A673 (cell line): ENCODE results near the gene SKI. TPM values are rescaled to one million over a fixed set of nuclear protein-coding genes. Genes with fewer than 3 reads are reported as not detected.
A peak's percentile ranks its signal among the peaks of the same experiment; 100 is the strongest.
"Not testable (repeated sequence)": the region's sequence is repeated elsewhere in the genome, so short reads cannot be mapped to it uniquely, and the experiment has no call there.

Experiments
- BruUV-seq: library from RNA; stranded (reverse); fragments of 400-500 nt; replicated peaks from 2 replicates; lab custom pipeline; 2021; lab: Mats Ljungman, UMichigan
- CTCF ChIA-PET: fragments of 300-600 bp; sonication (Branson Sonifier 250); formaldehyde crosslinking; loops from one replicate; lab custom pipeline; 2022; ENCODE audit warnings: antibody characterized with exemption; lab: Charles Lee
- POLR2A ChIA-PET: fragments of 300-600 bp; sonication (Branson Sonifier 250); formaldehyde crosslinking; loops from one replicate; lab custom pipeline; 2022; ENCODE audit warnings: antibody characterized with exemption; ENCODE audit not compliant: low non-redundant PET; lab: Charles Lee
- DNase-seq: peaks from one replicate; pipeline ENCODE4 v3.0.0-alpha.2; 2015; ENCODE audit warnings: low spot score
- H3K27ac ChIP-seq: fragments of 200-600 bp; sonication (generic); 2 replicates; pipeline ENCODE4 v1.5.1; 2016; ENCODE audit warnings: mixed run types, low read depth, mild to moderate bottlenecking, mixed read lengths, antibody characterized with exemption, low read length; ENCODE audit not compliant: poor library complexity, severe bottlenecking
- H3K27me3 ChIP-seq: fragments of 200-600 bp; sonication (generic); replicated peaks from 2 replicates; pipeline ENCODE4 v1.6.1; 2017; ENCODE audit warnings: mixed run types, low read depth, mild to moderate bottlenecking, mixed read lengths, antibody characterized with exemption, low read length; ENCODE audit not compliant: insufficient read depth, poor library complexity
- H3K36me3 ChIP-seq: fragments of 200-600 bp; sonication (generic); 2 replicates; pipeline ENCODE4 v1.6.1; 2016; ENCODE audit warnings: mixed run types, mild to moderate bottlenecking, mixed read lengths, antibody characterized with exemption, low read length; ENCODE audit not compliant: insufficient read depth, poor library complexity, severe bottlenecking
- H3K4me1 ChIP-seq: fragments of 200-600 bp; sonication (generic); 2 replicates; pipeline ENCODE4 v1.6.1; 2017; ENCODE audit warnings: mixed run types, mild to moderate bottlenecking, mixed read lengths, antibody characterized with exemption, low read length; ENCODE audit not compliant: insufficient read depth, poor library complexity, severe bottlenecking
- H3K4me3 ChIP-seq: fragments of 200-600 bp; sonication (generic); 2 replicates; pipeline ENCODE4 v1.5.1; 2016; ENCODE audit warnings: low read depth, mixed run types, mild to moderate bottlenecking, mixed read lengths, low read length; ENCODE audit not compliant: poor library complexity, severe bottlenecking
- H3K9me3 ChIP-seq: fragments of 200-600 bp; sonication (generic); 2 replicates; pipeline ENCODE4 v1.6.1; 2016; ENCODE audit warnings: mixed run types, low read depth, mild to moderate bottlenecking, mixed read lengths, antibody characterized with exemption, low read length; ENCODE audit not compliant: poor library complexity, severe bottlenecking
- EZH2 ChIP-seq: fragments of 200-600 bp; sonication (generic); IDR thresholded peaks from 2 replicates; pipeline ENCODE4 v1.6.1; 2017; ENCODE audit warnings: borderline replicate concordance, low read depth, mild to moderate bottlenecking, mixed read lengths, antibody characterized with exemption, low read length; ENCODE audit not compliant: poor library complexity, severe bottlenecking
- intact Hi-C: fragments of 100-400 bp; cut with micrococcal nuclease; formaldehyde crosslinking; loops from one replicate; pipeline ENCODE4 v1.10.0; 2022; ENCODE audit not compliant: unreplicated experiment
- total RNA-seq: library from RNA; stranded (reverse); gene quantifications from 2 replicates; pipeline ENCODE4 v1.2.3, GENCODE V29; 2021
- TF ChIP-seq, protein P1 (sequence below): fragments of 300-800, 200-600 bp; sonication (generic); conservative IDR thresholded peaks from 2 replicates; pipeline ENCODE4 v1.5.1; 2017; ENCODE audit warnings: low read depth, mild to moderate bottlenecking, antibody characterized with exemption, low read length, moderate library complexity, mixed read lengths

Gene SKI
- total RNA-seq, 1 experiment from 2014 or later: 88.1 TPM

DNA sequence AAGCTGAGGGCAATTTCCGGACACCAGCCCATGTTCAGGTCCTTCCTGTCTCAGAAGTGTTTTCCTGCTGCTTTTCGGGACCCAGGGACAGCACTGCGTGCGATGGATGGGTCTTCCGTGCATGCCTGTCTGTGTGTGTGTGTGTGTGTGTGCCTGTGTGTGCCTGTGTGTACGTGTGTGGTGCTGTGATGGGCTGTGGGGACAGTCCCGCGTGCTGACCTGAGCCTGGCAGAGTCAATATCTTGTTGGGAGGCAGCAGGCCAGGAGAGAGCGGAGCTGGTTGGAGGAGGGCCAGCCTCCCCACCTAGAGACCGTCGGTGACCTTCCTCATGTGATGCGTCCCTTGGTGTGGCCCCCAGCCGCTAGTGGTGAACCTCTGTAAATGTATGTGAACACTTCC is 13.7 kb downstream of the SKI start:
- POLR2A ChIA-PET: no interaction called here

DNA sequence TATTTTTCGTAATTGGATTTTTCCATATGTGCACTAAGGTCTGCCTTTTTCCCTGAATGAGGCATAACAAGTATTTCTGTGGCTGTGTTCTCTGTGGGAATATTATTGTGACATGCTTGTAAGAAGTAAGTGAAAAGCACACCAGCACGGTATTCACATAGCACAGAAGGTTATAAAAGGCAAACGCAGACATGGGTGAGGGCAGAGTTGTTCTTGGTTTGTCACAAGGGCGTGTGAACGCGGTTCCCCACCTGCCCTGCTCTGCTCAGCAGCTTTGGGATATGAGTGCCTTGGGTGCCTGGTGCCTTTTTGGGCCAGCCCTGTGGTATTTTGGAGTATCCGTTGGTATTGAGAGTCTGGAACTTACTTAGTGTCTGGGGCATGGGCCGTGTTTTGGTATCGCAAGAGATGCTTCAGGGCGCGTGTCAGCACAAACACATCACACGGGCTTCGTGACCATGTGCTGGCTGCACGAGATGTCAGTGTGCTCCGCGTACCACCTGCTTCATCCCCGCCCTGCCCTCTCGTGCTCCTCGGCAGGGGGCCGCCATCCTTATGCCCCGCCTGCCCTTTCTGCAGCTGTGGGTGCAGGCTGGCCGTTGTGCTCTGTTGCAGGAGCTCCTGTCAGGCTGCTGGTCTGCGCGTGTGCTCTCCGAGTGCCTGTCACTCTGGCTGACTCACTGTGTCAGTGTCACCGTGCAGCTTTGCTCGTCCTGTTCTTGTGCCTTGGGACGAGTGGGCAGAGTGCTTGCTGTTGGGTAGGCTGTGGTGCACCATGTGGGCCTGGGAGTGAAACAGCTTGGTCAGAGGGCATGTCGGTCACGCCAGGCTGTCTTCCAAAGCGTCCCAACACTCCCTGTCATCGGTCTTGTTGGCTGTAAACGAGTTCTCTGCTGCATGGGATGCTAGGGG is 15.0 kb downstream of the SKI start:
- no peak overlapping the region for H3K27ac ChIP-seq
- DNase-seq: no peak
- peaks cover 7% of the 10 kb centered on the region for H3K36me3 ChIP-seq
- CTCF ChIA-PET: no interaction called here
- BruUV-seq: no TSS peak
- peaks cover 24% of the 10 kb centered on the region for H3K4me1 ChIP-seq
- POLR2A ChIA-PET: no interaction called here
- no peak overlapping the region for H3K4me3 ChIP-seq
- H3K27me3 ChIP-seq: no peaks in the 10 kb centered on the region
- no peak for TF ChIP-seq EZH2
- intact Hi-C loops: no loop called here
- H3K9me3 ChIP-seq: no peaks in the 10 kb centered on the region

More for the DNA sequence above, 13.7 kb downstream of the SKI start:
- H3K4me1 ChIP-seq: peaks cover 26% of the 10 kb centered on the region
- no peak for DNase-seq
- no peaks in the 10 kb centered on the region for H3K27me3 ChIP-seq
- no peak overlapping the region for H3K4me3 ChIP-seq
- no peak overlapping the region for H3K27ac ChIP-seq
- no TSS peak for BruUV-seq
- H3K9me3 ChIP-seq: no peaks in the 10 kb centered on the region
- TF ChIP-seq, protein P1, sequence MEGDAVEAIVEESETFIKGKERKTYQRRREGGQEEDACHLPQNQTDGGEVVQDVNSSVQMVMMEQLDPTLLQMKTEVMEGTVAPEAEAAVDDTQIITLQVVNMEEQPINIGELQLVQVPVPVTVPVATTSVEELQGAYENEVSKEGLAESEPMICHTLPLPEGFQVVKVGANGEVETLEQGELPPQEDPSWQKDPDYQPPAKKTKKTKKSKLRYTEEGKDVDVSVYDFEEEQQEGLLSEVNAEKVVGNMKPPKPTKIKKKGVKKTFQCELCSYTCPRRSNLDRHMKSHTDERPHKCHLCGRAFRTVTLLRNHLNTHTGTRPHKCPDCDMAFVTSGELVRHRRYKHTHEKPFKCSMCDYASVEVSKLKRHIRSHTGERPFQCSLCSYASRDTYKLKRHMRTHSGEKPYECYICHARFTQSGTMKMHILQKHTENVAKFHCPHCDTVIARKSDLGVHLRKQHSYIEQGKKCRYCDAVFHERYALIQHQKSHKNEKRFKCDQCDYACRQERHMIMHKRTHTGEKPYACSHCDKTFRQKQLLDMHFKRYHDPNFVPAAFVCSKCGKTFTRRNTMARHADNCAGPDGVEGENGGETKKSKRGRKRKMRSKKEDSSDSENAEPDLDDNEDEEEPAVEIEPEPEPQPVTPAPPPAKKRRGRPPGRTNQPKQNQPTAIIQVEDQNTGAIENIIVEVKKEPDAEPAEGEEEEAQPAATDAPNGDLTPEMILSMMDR: no peak
- TF ChIP-seq EZH2: no peak
- CTCF ChIA-PET: no interaction called here
- intact Hi-C loops: no loop called here
- peaks cover 7% of the 10 kb centered on the region for H3K36me3 ChIP-seq

DNA sequence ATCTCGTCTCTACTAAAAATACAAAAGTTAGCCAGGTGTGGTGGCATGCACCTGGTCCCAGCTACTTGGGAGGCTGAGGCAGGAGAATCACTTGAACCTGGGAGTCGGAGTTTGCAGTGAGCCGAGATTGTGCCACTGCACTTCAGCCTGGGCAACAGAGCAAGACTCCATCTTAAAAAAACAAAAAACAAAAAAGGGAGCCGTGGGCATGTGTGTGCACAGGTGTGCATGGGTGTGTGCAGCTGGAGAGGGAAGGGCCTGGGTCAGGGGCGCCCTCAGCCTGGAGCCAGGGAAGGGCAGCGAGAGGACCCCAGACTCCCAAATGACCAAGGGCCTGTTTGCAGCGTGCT is 18.9 kb downstream of the SKI start:
- H3K9me3 ChIP-seq, H3K27me3 ChIP-seq, intact Hi-C loops, DNase-seq, H3K4me3 ChIP-seq, POLR2A ChIA-PET, H3K27ac ChIP-seq, H3K4me1 ChIP-seq, H3K36me3 ChIP-seq, BruUV-seq, CTCF ChIA-PET: not testable (repeated sequence)

DNA sequence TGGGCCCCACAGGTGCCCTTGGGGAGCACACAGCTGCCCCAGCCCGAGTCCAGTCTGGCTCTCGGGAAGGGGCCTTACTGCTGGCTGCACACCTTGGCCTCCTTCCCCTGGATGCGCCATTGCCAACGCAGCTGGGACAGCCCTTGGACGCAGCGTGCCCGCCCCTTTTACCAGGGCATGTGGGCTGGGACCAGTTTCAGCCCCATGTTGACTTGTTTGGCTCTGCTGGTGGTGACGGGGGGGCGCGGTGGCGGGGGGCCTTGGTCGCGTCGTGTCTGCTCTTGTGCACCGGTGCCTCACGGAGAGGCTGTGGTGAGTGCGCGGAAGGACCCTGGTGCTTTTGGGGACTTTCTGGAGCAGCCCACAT is 19.6 kb downstream of the SKI start:
- no peaks in the 10 kb centered on the region for H3K9me3 ChIP-seq
- no peak for TF ChIP-seq EZH2
- TF ChIP-seq, protein P1: no peak
- no peak for DNase-seq
- H3K4me1 ChIP-seq: peaks cover 6% of the 10 kb centered on the region
- peak overlapping the region; percentile 34 for H3K27ac ChIP-seq
- POLR2A ChIA-PET: no interaction called here
- H3K4me3 ChIP-seq: no peak overlapping the region
- peaks cover 5% of the 10 kb centered on the region for H3K36me3 ChIP-seq
- BruUV-seq: no TSS peak
- CTCF ChIA-PET: no interaction called here
- intact Hi-C loops: no loop called here
- H3K27me3 ChIP-seq: no peaks in the 10 kb centered on the region
